ENCODE results near the gene RTF1.

The RTF1 gene

DNA sequence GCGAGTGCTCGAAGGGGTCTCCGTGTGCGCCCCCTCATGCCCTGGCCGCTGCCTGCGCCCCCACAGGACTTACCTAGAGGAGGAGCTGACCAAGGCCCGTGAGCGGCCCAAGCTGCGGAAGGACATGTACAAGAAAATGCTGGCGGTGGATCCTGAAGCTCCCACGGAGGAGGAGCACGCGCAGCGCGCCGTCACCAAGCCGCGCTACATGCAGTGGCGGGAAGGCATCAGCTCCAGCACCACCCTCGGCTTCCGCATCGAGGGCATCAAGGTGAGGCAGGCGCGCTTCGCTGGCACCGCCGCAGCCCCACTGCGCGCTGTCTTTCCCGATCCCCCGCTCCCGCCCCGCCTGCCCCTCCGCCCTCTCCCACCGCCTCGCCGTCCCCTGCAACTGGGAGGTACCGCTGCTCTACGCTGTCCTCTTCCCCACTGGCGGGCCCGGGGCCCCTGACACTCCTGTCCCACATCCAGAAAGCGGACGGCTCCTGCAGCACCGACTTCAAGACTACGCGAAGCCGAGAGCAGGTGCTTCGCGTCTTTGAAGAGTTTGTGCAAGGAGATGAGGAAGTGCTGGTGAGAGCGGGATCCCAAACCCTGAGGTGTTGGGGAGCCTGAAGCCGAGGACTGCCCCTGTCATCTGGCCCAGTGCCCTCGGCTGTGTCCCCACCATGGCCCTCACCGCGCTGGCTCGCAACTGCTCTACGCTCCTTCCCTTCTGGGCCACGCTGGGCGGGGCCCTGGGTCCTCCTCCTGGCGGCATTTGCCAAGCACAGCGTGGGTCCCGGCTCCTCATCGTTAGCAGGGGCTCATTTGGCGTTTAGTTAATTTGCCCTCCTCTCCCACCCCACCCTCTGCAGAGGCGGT is 85.3 kb downstream of the RTF1 start:
- peak overlapping the region; percentile 3 for H3K4me3 ChIP-seq (ENCODE audit: low read depth, low read length)
- no peak for DNase-seq (ENCODE audit: low read depth)

DNA sequence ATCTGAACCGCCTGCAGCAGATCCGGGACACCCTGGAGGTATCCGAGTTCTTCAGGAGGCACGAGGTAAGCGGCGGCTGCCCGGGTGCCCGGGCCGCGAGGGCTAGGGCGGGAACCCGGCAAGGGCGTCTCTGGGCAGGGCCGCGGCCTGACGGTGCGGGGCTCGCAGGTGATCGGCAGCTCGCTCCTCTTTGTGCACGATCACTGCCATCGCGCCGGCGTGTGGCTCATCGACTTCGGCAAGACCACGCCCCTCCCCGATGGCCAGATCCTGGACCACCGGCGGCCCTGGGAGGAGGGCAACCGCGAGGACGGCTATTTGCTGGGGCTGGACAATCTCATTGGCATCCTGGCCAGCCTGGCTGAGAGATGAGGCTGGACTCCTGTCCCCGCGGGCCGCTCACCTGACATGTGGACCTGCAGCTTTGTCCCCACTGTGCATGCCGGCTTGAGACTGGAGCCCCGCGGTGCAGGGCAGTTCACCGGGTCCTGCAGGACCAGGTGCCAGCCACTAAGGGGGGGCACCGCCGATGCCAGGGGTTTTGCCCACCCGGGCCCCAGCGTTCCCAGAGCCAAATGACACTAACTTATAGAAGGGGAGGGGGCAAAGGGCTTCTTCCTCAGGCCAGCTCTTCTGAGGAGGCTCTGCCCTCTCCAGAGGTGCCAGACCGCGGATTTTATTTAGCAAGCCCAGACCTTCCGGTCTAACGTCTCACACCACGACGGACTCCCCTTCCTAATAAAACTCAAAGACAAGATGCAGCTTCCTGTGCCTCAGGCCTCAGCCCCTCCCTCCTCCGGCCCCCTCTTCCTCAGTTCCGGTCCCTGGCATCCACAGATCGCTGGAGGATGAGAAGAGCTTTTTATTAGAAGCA is 86.1 kb downstream of the RTF1 start:
- no peak for DNase-seq (ENCODE audit: low read depth)
- no peak overlapping the region for H3K4me3 ChIP-seq (ENCODE audit: low read depth, low read length)

DNA sequence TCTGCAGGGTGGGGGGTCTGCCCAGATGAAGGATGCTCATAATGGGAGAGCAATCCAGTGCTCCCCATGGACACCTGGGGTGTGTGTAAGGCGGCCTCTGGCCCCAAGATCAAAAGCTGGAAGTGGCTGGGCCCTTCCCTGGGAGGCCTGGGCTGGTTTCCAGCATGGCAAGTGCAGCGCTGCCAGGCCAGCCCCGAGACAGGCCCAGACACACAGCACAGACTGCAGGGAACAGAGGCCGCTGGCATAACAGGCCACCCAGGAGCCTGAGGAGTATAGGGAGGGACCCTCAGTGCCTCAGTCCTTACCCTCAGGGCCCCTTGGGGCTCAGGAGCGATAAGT is 86.7 kb downstream of the RTF1 start:
- no peak overlapping the region for H3K4me3 ChIP-seq (ENCODE audit: low read depth, low read length)
- DNase-seq (ENCODE audit: low read depth) = no peak

DNA sequence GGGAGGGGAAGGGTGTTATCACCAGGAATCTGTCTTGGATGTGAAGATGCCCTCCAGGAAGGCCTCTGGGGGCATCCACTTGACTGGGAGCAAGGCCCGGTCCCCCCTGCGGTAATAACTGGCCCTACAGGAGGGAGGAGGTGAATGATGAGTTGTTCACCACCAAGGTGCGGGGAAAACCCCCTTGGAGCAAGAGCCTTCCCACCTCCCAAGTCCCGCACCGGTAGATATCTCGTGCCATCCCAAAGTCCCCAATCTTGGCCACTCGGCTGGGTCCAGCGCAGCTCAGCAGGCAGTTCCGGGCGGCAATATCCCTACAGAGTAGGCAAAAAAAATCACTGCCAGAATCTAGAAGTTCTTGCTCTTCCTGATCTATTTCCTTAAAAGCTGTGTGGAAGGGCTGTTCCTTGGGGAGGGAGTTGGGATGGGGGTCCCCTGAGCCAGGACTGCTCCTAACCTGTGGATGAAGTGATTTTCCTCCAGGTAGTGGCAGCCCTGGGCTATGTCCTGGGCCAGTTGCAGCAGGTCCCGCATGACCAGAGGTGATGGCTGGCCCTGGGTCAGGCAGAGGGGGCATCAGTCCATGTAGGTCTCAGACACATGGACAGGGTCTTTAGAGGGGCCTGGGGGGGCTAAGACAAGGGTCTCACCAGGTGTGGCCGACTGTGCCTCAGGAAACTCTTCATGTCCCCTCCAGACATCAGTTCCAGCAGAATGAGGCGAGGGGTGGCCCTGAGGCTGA is 88.0 kb downstream of the RTF1 start:
- H3K4me3 ChIP-seq (ENCODE audit: low read depth, low read length) = no peak overlapping the region
- DNase-seq (ENCODE audit: low read depth) = no peak

DNA sequence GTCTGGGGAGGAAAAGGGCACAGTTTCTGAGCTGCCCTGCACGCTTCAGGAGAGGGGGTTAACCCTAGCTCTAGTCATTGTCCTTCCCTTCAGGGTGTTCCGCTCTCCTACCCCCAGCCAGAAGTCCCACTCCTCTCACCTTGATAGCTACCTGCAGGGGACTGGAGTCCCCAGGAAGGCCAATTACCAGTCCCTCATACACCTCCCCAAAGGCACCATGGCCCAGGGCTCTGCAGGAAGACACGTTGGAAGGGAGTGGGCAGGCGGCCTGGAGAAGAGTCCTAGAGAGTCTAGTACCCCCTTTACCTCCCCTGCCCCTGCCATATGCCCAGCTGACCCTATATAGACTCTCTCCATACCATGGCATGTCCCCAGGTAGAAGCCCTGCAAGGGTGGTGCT is 88.9 kb downstream of the RTF1 start:
- DNase-seq (ENCODE audit: low read depth) = no peak
- H3K4me3 ChIP-seq (ENCODE audit: low read depth, low read length) = no peak overlapping the region

DNA sequence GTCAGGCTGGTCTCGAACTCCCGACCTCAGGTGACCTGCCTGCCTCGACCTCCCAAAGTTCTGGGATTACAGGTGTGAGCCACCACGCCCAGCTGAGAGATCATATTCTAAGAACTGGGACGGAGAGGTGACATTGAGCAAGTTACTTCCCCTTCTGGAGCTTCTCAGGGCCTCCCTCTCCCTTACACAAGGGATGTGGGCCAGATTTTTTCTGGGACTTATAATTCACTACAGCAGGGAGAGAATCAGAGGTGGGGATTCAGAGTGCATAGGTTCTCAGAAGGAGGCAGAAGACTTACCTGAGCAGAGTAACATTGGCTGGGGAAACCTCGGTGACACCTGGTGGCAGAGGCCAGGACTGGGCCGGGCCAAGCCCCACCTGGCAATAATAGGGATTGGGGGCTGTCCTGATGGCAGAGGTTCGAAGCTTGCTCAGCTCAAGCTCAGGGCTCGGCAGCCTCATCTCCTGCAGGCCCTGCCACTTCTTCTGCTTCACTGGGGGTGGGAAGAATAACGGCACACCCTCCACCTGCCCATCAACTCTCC is 90.0 kb downstream of the RTF1 start:
- no peak for DNase-seq (ENCODE audit: low read depth)
- no peak overlapping the region for H3K4me3 ChIP-seq (ENCODE audit: low read depth, low read length)

DNA sequence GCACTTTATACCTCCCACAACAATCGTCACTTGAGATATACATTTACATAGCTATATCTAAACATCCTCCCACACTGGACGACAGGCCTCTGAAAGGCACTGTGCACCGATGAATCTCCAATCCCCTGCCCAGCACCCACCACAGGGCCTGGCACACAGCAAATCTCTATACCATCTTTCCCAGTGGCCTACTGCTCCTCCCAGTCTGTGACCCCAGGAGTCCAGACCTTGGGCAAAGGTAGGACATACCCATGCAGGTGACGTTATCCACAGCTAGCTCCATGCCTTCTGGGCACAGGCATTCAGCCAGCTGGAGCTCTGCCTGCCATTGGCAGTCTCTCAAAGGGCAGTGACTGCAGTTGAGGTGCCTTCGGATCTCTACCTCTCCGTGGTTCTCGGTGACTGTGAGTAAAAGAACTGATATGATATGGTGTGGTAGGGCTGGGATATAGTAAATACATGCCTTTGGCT is 91.0 kb downstream of the RTF1 start:
- no peak overlapping the region for H3K4me3 ChIP-seq (ENCODE audit: low read depth, low read length)
- no peak for DNase-seq (ENCODE audit: low read depth)

DNA sequence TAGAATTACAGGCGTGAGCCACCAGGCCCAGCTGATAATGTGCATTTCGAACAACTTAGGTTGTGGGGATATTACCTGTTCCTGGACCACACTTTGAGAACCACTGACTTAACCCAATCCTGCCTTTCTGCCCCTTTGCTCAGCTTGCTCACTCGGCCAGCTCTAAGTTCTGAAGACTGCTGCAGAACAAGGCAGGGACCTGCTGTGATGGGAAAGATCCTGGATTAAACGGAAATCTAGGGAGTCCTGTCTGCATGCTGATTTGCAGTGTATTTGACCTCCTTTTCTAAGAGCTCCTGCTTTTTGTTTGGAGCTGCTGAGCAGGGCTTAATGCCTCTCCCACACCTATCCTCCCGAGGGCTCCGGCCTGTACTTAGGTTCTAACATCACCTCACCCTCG is 93.8 kb downstream of the RTF1 start:
- H3K4me3 ChIP-seq (ENCODE audit: low read depth, low read length) = no peak overlapping the region
- DNase-seq (ENCODE audit: low read depth) = no peak

DNA sequence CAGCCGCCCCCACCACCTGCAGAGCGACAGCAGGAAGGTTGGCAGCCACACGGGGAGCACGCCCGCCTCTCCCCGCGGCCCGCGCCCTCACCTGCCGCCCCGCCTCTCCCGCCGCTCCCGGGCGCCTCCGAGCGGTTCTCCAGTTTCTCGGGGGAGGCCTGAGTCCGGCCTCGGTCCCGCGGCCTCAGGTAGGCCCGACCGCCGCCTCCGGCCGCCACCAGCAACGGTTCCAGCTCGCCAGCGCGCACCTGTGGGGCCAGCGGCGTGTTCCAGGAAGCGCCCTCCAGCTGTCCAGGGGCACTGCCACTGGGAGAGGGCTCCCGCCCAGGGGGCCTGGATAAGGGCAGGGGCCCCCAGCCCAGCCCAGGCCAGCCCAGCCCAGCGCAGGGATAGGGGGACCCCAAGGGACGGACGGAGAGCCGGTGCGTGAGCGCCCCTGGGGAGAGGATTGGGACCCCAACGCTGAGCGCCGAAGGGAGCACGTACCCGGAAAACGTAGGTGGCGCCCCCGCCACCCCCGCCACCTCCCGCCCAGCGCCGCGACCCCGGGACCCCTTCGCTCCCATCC is 94.5 kb downstream of the RTF1 start:
- no peak overlapping the region for H3K4me3 ChIP-seq (ENCODE audit: low read depth, low read length)
- no peak for DNase-seq (ENCODE audit: low read depth)

DNA sequence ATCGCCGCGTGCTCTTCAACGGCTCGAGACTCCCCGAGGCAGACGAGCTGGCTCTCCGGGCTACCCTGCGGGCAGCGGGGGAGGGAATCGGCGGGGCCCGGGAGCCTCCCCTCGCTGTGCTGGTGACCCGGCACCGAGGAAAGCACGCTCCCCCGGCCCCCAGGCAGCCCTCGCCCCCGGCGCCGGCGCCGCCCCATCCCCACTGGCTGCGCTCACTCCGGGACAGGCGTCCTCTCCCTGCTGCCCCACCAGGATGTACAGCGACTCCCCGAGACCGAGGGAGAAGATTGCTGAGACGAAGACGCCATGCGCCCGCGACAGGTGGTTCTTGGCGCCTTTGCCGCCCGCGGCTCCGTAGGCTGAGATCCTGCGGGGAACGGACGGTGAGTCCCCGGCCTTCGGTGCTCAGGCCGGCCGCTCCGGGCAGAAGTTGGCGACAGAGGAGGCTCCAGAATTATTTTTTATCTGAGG is 95.0 kb downstream of the RTF1 start:
- no peak overlapping the region for H3K4me3 ChIP-seq (ENCODE audit: low read depth, low read length)
- no peak for DNase-seq (ENCODE audit: low read depth)

DNA sequence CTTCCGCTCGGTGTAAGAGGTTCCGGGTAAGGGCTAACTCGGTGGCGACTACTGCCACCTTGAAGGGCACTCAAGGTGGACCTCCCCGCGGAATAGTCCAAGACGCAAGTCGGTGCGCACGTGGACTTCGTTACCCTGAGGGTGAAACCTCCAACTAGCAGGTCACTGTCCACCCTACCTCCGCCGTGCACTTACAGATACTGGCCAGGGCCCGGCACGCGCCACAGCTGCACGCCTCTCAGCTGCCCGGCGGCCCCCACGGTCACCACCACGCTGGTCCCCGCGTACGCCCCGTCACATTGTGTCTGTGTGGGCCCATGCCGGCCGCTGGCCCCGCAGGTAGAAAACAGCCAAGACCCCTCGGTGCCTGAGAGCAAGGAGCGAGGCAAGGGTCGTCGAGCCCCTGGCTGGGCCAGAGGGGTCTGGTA is 95.6 kb downstream of the RTF1 start:
- no peak overlapping the region for H3K4me3 ChIP-seq (ENCODE audit: low read depth, low read length)
- DNase-seq (ENCODE audit: low read depth) = no peak

DNA sequence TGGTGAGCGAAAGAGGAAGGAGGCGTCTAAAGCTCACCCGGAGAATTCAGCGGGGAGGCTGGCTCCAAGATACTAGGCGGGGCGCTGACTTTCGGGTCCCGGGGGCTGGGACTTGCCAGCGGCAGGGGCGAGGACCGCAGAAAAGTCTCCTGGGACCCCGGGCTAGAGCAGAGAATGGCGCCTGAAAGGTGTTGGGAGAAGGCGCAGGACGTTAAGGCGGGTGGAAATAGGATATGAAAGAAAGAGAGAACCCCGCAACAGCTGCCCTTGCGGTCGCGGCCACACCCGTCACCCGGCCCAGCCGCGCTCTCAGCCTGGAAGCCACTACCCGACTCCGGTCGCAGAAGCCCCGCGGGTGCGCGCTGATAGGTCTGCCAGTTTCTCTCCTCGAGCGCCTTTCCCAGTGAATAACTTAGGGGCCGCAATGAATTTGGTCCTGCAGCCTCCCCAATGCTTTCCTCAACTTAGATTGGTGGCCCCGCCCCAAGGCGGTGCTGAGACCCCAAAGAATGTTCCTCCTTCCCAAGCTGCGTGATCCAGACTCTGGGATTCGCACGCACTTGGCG is 96.1 kb downstream of the RTF1 start:
- DNase-seq (ENCODE audit: low read depth) = no peak
- peak overlapping the region; percentile 30 for H3K4me3 ChIP-seq (ENCODE audit: low read depth, low read length)

DNA sequence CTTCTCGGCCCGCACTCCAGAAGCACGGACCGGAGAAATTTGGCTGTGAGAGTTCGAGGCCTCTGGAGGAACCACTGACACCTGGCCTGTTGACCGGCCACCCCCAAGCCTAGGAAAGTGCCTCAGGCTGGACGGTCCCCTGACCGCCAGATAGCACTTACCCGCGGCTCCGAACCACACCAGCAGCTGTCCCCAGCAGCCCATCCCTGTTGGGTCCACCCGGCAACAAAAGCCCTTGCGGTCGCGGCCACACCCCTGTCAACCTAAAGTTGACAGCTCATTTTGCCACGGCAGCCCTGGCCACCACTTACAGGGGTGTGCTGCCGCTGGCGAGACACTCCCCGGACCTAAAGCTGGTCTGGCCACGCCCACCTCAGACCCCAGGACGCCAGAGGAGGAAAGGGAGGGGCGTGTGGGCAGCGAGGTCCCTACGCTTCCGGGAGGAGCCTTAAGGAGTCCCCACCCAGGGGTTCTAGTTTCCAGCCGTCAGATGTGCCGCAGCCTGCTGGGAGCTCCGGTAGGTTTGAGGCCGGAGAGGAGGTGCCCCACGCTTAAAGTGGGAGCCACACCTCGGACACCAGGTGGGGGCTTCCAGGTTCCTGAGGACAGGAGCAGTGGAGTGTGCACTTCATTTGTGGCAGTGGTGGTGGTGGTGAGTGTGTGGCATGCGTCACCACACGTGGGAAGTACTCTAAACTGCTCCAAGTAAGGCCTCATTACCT is 96.8 kb downstream of the RTF1 start, which contains the start of gene LTK:
Gene LTK (minus strand): TSS at position 322 of the 722 bp plus-strand sequence. CDS start 118 bp downstream, at position 204.
- peak within 1 kb of the TSS; percentile 30 for H3K4me3 ChIP-seq (ENCODE audit: low read depth, low read length)
- DNase-seq (ENCODE audit: low read depth) = no peak

DNA sequence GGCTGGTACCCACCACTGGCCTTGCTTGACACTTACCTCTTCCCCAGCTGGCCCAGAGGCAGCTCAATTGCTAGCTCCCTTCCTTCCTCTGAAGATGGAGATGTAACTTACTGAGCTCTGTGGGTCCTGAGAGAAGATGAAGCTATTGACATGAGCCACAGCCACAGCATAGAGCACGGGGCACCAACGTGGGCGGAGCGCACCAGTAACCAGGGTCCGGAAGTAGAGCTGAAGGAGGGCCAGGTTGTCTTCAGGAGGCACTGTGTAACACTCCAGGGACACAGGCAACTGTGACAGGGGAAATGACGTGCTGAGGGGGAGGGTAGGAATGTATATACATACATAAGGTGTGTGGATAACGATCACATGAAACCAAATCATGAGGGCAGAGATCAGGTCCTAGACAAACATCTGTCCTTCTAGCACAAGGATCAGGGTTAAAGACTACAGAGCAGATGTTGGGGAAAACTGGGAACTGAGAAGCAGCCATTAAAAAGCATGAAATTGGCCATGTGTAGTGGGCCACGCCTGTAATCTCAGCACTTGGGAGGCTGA is 101.1 kb downstream of the RTF1 start:
- H3K4me3 ChIP-seq (ENCODE audit: low read depth, low read length) = no peak overlapping the region
- DNase-seq (ENCODE audit: low read depth) = no peak

DNA sequence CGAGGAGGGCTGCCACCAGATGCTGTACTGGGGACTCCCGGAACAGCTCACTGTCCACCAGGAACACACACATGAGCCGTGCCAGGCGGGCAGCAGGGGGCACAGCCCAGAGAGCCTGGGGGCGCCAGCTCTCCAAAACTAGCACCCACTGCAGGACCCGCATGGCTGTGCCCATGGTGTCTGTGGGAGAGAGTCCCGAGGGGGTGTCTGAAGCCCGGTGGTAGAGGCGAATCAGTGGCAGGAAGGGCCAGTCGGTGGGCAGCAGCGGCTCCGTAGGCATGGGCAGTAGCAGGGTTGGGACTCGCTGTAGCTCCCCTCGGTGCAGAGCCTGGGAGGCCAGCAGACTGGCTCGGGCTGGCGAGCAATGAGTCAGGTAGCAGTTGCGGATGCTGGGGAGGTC is 103.7 kb downstream of the RTF1 start:
- no peak overlapping the region for H3K4me3 ChIP-seq (ENCODE audit: low read depth, low read length)
- DNase-seq (ENCODE audit: low read depth) = no peak

DNA sequence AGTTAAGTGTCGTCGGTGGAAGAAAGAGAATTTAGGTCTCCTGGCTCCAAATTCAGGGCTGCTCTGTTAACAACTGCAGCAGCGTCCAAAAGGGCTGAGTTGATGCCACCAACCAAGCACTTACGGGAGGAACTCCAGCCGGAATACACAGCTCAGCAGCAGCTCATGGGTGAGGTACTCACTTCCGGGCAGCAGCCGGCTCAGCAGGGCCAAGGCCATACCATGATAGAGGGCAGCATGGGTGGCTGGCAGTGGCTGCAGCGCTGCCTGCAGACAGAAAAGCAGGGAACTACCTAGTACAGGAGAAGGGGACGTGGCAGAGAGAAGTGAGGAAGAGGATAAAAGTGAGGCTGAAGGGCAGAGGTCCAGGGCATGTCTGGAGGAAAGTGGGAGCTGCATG is 104.7 kb downstream of the RTF1 start:
- DNase-seq (ENCODE audit: low read depth) = no peak
- H3K4me3 ChIP-seq (ENCODE audit: low read depth, low read length) = no peak overlapping the region

DNA sequence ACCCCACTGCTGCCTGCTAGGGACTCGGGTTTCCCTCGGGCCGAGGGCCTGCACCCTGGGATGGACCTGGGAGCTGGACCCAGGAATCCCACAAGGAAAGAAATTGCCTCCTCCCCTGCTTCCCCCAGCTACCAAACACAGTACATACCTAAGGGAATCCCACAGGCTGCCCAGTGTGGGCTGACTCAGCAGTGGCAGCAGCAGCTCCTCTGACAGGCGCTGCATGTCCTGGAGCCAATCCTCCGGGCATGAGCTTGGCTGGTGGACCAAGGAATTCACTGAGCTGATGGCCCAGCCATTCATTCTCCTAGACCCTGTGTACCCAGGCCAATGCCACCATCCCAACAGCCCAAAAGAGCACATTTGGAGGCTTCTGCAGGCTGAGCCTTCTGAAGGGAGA is 106.2 kb downstream of the RTF1 start:
- no peak overlapping the region for H3K4me3 ChIP-seq (ENCODE audit: low read depth, low read length)
- DNase-seq (ENCODE audit: low read depth) = no peak

DNA sequence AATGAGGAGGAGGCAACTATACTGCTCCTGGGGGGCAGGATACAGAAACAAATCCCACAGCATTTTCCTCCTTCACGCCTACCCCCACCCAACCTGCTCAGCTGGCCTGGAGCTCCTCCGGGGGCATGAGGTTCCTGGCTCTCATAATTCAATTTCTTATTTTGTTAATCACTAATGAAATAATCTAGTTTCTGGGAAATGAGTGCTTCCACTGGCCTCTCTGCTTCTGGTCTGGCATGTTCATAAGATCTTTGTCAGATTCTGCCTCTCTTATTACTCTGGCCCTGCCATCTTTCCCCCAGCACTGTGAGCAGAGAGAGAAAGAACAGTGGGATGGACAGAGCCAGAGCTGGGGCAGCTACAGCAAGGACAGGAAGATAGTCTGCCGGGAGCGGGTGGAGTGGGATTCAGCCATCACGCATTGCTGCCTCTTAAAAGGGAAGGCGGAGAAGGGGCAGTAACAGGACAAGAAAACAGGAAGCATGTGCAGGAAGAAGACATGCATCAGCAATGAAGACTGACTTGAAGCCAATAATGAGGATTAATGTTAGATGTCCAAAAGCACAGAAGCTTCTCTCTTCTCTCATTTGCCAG is 113.6 kb downstream of the RTF1 start:
- DNase-seq (ENCODE audit: low read depth) = no peak
- H3K4me3 ChIP-seq (ENCODE audit: low read depth, low read length) = no peak overlapping the region
